BLaER1 treated with 17β-estradiol and CSF1 and Interleukin-3, amounts not matched to agents 10 nM and 100 nM (cell line): Measurements from ENCODE around the gene MRPS9.
A peak's percentile ranks its signal among the peaks of the same experiment; 100 is the strongest.

ENCODE experiments used
- H3K27ac ChIP-seq, 11 experiments: shearing (Covaris generic); formaldehyde crosslinking; 2 replicates each; pipeline ENCODE4 v1.8.1; 2022
- H3K27me3 ChIP-seq, 11 experiments: shearing (Covaris generic); formaldehyde crosslinking; 2 replicates each; pipeline ENCODE4 v1.8.1; 2022
- H3K36me3 ChIP-seq, 11 experiments: shearing (Covaris generic); formaldehyde crosslinking; 2 replicates each; pipeline ENCODE4 v1.8.1; 2022
- H3K4me1 ChIP-seq, 10 experiments: shearing (Covaris generic); formaldehyde crosslinking; 2 replicates each; pipeline ENCODE4 v1.8.1; 2022
- H3K4me2 ChIP-seq, 11 experiments: shearing (Covaris generic); formaldehyde crosslinking; 2 replicates each; pipeline ENCODE4 v1.8.1; 2022
- H3K4me3 ChIP-seq, 10 experiments: shearing (Covaris generic); formaldehyde crosslinking; 2 replicates each; pipeline ENCODE4 v1.8.1; 2022
- H3K9ac ChIP-seq, 11 experiments: shearing (Covaris generic); formaldehyde crosslinking; 2 replicates each; pipeline ENCODE4 v1.8.1; 2022
- H3K9me3 ChIP-seq, 11 experiments: shearing (Covaris generic); formaldehyde crosslinking; replicated peaks in 1 of 11; 2 replicates each; pipeline ENCODE4 v1.8.1; 2022
- H4K20me1 ChIP-seq, 11 experiments: shearing (Covaris generic); formaldehyde crosslinking; 2 replicates each; pipeline ENCODE4 v1.8.1; 2022
- Cebpa-rat ChIP-seq, 11 experiments: shearing (Covaris generic); IDR thresholded peaks; 2 replicates each; pipeline ENCODE4 v1.8.1; 2022

Gene MRPS9

DNA sequence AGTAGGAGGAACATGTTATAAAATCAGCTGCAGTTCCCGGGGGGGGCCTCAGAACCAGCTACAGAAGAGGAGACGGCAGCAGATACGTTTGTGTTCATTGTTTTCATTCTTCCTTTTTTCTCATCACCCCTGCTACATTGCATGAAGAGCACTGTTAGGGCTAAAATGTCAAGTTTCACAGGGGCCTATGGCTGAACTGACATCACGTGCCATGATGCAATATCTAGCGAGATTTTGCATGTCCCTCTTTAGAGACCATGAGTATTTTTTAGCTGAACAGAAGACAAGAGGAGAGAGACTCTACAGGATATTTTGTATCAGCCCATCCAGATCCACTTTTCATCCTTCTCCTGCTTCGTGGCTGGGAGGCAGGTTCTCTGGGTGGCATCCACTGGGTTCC, 97.6 kb downstream of the MRPS9 start:
- H3K4me3 ChIP-seq, result no peak overlapping the region
- no peaks in the 10 kb centered on the region for H3K36me3 ChIP-seq
- no peak overlapping the region for H3K4me2 ChIP-seq
- H3K4me1 ChIP-seq, result no peaks in the 10 kb centered on the region
- H3K27me3 ChIP-seq, result no peaks in the 10 kb centered on the region
- H3K27ac ChIP-seq, result no peak overlapping the region
- no peak for TF ChIP-seq Cebpa-rat (IDR thresholded peaks at IDR 0.05)
- no peaks in the 10 kb centered on the region for H4K20me1 ChIP-seq
- H3K9ac ChIP-seq, result no peak overlapping the region
- H3K9me3 ChIP-seq, result no peaks in the 10 kb centered on the region

DNA sequence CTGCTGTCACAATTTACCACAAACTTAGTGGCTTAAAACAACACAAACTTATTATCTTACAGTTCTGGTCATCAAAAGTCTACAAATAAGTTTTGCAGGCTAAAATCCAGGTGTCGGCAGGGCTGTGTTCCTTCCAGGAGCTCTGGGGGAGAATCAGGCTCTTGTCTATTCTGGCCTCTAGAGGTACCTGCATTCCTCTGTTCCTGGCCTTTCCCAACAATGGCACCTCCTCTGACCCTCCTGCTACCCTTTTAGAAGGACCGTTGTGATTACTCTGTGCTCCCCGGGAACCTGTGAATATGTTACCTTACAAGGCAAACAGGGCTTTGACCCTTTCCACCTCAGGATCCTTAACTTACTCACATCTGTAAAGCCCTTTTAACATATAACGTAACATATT, 98.5 kb downstream of the MRPS9 start:
- H3K4me1 ChIP-seq, result peaks cover 0 to 3% (median 0%) of the 10 kb centered on the region in 10 experiments; a peak in 1 of 20 replicates
- H3K27me3 ChIP-seq, result no peaks in the 10 kb centered on the region

DNA sequence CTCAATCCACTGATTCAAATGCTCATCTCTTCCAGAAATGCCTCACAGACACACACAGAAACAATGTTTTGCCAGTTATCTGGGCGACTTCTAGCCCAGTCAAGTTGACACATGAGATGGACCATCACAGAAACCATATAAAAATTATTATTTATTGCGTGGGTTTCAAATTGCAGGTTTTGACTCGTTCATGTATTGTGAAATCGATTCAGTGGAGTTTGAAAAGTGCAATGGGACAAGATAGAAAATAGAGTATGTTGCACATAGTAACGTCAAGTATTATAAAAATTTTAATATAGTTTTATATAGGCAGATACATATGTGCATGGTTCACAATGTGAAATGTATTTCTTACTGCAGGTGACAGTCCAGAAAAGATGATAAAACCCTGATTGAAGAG, 100.8 kb downstream of the MRPS9 start:
- Histone ChIP-seq H3K36me3 (no peaks in the 10 kb centered on the region), H3K4me3 (no peak overlapping the region), H3K9ac (no peak overlapping the region), H3K27ac (no peak overlapping the region), H3K4me1 (peaks cover 0 to 4% (median 0%) of the 10 kb centered on the region in 10 experiments; a peak in 1 of 20 replicates), H3K4me2 (no peak overlapping the region), H3K9me3 (no peaks in the 10 kb centered on the region), H4K20me1 (no peaks in the 10 kb centered on the region), H3K27me3 (peaks cover 0 to 4% (median 0%) of the 10 kb centered on the region in 11 experiments; a peak in 1 of 22 replicates)
- TF ChIP-seq Cebpa-rat (IDR thresholded peaks at IDR 0.05), result no peak

More for the DNA sequence above, 98.5 kb downstream of the MRPS9 start:
- Histone ChIP-seq H3K4me2 (no peak overlapping the region), H3K27ac (no peak overlapping the region), H3K9ac (no peak overlapping the region), H3K4me3 (no peak overlapping the region), H4K20me1 (no peaks in the 10 kb centered on the region), H3K36me3 (no peaks in the 10 kb centered on the region), H3K9me3 (no peaks in the 10 kb centered on the region)
- no peak for TF ChIP-seq Cebpa-rat (IDR thresholded peaks at IDR 0.05)

DNA sequence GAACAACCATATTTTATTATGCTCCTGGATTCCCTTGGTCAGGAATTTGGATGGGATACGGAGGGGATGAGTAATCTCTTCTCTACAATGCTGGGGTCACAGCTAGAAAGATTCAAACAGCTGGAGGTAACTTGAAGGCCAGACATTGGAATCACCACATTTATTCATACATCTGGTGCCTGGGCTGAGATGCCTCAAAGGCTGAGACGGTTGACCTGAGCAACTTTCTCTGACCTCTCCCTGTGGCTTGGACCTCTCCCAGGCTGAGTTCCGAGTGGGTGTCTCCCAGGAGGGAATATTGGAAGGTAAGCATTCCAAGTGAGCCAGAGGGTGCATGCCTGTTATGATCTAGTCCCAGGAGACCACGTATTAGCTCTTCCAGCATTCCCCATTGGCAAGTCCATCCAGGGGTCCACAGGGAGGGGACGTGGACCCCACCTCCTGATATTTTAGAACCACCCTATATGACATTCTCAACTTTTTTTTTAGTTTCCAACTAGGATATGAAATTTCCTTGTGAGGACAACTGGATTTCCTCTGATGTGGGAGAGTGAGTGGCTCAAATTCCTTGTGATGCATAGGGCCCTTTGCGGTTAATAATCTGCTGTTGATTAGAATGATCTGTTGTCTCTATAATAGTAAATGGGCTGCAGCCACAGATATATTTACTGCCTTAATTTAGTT, 101.8 kb downstream of the MRPS9 start:
- Histone ChIP-seq H3K4me1 (peaks cover 0 to 8% (median under 1%) of the 10 kb centered on the region in 10 experiments; a peak in 7 of 20 replicates), H3K36me3 (no peaks in the 10 kb centered on the region), H3K27me3 (peaks cover 0 to 15% (median 0%) of the 10 kb centered on the region in 11 experiments; a peak in 4 of 22 replicates), H3K9ac (no peak overlapping the region), H3K9me3 (no peaks in the 10 kb centered on the region), H4K20me1 (no peaks in the 10 kb centered on the region), H3K4me2 (no peak overlapping the region), H3K27ac (no peak overlapping the region), H3K4me3 (no peak overlapping the region)
- no peak for TF ChIP-seq Cebpa-rat (IDR thresholded peaks at IDR 0.05)

DNA sequence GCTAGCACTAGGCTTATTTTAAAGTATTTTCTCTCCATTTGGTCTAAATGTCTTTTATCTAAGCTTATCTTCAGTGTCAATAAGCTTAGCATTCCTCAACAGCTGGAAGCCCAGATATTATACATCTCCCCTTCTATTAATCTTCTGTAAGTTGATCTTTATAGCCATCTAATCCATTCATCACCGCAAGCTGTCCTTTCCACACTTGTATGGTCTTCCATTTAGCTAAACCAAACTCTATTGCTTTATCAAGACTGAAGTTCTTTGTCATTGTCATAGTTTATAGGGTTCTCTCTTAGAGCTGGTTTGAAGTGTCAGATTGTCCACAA, 102.3 kb downstream of the MRPS9 start:
- Histone ChIP-seq H3K9ac (no peak overlapping the region), H3K4me3 (no peak overlapping the region), H3K27ac (no peak overlapping the region), H3K4me1 (peaks cover 0 to 8% (median 2%) of the 10 kb centered on the region in 10 experiments; a peak in 8 of 20 replicates), H3K9me3 (no peaks in the 10 kb centered on the region), H4K20me1 (no peaks in the 10 kb centered on the region), H3K27me3 (peaks cover 0 to 19% (median 0%) of the 10 kb centered on the region in 11 experiments; a peak in 5 of 22 replicates), H3K36me3 (no peaks in the 10 kb centered on the region), H3K4me2 (no peak overlapping the region)
- no peak for TF ChIP-seq Cebpa-rat (IDR thresholded peaks at IDR 0.05)

DNA sequence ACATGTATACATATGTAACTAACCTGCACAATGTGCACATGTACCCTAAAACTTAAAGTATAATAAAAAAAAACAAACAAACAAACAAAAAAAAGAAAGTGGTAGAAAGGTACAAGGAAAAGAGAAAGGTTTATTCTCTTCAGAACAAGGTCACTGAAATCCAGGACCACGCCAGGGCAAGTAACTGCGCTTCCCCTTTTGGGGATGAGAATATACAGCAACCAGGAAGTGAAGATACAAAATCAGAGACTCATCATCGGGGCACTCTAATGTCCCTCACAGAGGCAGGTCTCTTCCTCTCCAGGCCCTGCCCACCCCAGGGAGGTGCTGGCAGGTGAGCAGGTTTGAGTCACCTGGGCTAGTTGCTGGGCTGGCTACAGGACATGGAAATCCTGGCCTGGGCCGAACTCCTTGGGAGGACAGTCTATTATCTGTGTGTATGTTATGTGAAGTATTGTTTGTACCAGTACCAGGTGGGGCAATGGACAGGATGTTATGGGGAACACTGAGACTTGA, 103.3 kb downstream of the MRPS9 start:
- Histone ChIP-seq H3K36me3 (no peaks in the 10 kb centered on the region), H3K4me2 (no peak overlapping the region), H3K4me1 (peaks cover 0 to 9% (median 2%) of the 10 kb centered on the region in 10 experiments; a peak in 8 of 20 replicates), H3K9ac (no peak overlapping the region), H3K27me3 (peaks cover 0 to 19% (median 0%) of the 10 kb centered on the region in 11 experiments; a peak in 5 of 22 replicates), H3K4me3 (no peak overlapping the region), H4K20me1 (no peaks in the 10 kb centered on the region), H3K9me3 (no peaks in the 10 kb centered on the region), H3K27ac (no peak overlapping the region)
- no peak for TF ChIP-seq Cebpa-rat (IDR thresholded peaks at IDR 0.05)

DNA sequence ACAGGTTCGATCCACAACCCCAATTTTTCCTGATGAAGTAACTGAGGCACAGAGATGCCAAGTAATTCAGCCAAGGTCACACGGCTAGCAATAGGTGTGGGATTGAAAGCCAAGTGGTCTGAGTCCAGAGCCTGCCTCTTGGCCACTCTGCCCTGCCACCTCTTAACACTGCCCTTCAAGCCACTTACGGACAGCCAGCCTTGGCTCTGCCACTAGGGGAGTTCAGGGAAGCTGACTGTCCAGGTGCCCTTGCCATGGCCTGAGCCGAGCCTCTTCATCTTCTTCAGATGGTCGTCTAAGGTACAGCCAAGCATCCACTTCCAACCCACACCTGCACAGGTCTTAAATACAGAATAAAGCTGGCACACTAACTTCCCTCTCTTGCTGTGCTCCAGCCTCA, 104.4 kb downstream of the MRPS9 start:
- H3K4me3 ChIP-seq, result no peak overlapping the region
- no peaks in the 10 kb centered on the region for H4K20me1 ChIP-seq
- peaks cover 0 to 9% (median 2%) of the 10 kb centered on the region in 10 experiments; a peak in 8 of 20 replicates for H3K4me1 ChIP-seq
- no peak overlapping the region for H3K27ac ChIP-seq
- H3K4me2 ChIP-seq, result no peak overlapping the region
- H3K27me3 ChIP-seq, result peaks cover 0 to 19% (median 0%) of the 10 kb centered on the region in 11 experiments; a peak in 5 of 22 replicates
- no peak overlapping the region for H3K9ac ChIP-seq
- H3K36me3 ChIP-seq, result no peaks in the 10 kb centered on the region
- no peaks in the 10 kb centered on the region for H3K9me3 ChIP-seq
- no peak for TF ChIP-seq Cebpa-rat (IDR thresholded peaks at IDR 0.05)

DNA sequence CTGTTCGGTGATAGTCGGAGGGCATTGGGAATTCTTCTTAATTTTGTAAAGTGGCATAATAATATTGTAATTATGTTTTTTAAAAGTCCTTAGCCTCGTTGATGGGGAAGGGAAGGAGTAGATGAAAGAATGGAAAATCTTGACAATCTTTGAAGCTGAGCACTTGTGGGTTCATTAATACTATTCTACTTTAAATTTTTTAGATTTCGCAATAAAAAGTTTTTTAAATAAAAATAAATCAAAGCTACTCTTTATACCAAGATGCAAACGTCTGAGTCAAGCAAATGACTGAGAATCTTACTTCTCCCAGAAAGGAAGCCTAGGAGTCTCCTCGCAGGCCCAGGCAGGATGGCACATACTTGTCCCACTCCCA, 105.2 kb downstream of the MRPS9 start:
- H3K36me3 ChIP-seq, result no peaks in the 10 kb centered on the region
- no peak overlapping the region for H3K27ac ChIP-seq
- peak overlapping the region in 10 of 11 experiments; percentile 57 to 82 (median 66); a peak in 13 of 22 replicates for H3K4me2 ChIP-seq
- peak overlapping the region in 2 of 10 experiments; percentile 64 to 72; a peak in 4 of 20 replicates for H3K4me3 ChIP-seq
- no peak overlapping the region for H3K9ac ChIP-seq
- H3K9me3 ChIP-seq, result no peaks in the 10 kb centered on the region
- H3K4me1 ChIP-seq, result peaks cover 0 to 9% (median 2%) of the 10 kb centered on the region in 10 experiments; a peak in 8 of 20 replicates
- peak in 7 of 11 experiments; percentile 18 to 80 (median 58); a peak in 8 of 22 replicates for TF ChIP-seq Cebpa-rat (IDR thresholded peaks at IDR 0.05)
- peaks cover 0 to 19% (median 0%) of the 10 kb centered on the region in 11 experiments; a peak in 5 of 22 replicates for H3K27me3 ChIP-seq
- H4K20me1 ChIP-seq, result no peaks in the 10 kb centered on the region

DNA sequence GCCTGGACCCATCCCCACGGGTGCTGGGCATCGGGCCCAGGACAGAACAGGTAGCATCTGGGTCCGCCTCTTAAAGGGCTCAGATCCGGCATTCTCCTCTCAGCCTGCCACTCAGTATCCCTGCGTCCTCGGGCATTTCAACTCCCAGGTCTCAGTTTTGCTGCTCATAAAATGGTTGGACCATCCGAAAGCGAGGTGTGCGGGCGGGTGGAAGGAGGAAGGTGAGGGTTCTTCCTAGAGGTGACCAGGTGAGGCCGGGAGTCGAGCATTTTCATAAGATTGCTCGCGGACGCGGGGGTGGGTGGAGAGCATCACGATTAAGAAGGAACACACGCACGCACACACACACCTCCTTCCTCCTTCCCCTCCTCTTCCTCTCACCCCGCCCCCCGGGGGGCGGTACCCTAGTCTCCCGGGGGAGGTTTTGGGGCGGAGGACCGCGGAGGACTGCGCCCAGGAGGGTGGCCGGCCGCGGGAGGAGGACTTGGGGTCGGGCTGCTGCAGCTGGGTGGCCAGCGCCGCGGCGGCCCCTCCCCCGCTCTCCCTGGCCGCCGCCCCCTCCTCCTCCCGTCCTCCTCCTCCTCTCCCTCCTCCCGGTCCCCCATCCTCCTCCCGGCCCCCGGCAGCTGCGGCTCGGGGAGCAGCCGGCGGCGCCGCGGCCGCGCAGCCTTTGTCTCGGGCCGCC, 105.7 kb downstream of the MRPS9 start:
- Histone ChIP-seq H3K27me3 (peaks cover 0 to 19% (median 0%) of the 10 kb centered on the region in 11 experiments; a peak in 5 of 22 replicates), H3K9me3 (no peaks in the 10 kb centered on the region), H3K36me3 (no peaks in the 10 kb centered on the region), H3K4me1 (peaks cover 0 to 9% (median 2%) of the 10 kb centered on the region in 10 experiments; a peak in 8 of 20 replicates), H3K9ac (peak overlapping the region in 9 of 11 experiments; percentile 27 to 70 (median 62); a peak in 16 of 22 replicates), H3K4me3 (peak overlapping the region; percentile 40 to 72 (median 63)), H3K27ac (peak overlapping the region in 2 of 11 experiments; percentile 32 to 49; a peak in 2 of 22 replicates), H3K4me2 (peak overlapping the region; percentile 57 to 82 (median 66)), H4K20me1 (no peaks in the 10 kb centered on the region)
- no peak; a peak in 1 of 22 replicates for TF ChIP-seq Cebpa-rat (IDR thresholded peaks at IDR 0.05)
